ENCODE results near the gene SNED1.

DNA sequence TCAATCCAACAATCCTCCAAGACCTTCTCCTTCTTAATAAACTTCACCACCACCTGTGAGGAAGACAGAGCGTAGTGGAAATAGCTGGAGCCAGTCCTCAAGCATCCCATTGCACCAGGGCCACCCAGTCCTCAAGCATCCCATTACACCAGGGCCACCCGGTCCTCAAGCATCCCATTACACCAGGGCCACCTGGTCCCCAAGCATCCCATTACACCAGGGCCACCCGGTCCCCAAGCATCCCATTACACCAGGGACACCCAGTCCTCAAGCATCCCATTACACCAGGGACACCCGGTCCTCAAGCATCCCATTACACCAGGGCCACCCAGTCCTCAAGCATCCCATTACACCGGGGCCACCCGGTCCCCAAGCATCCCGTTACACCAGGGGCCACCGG lies 116.9 kb downstream of the SNED1 start:
- TF ChIP-seq POU2F2 (IDR thresholded peaks at IDR 0.05; ENCODE audit: low read depth, low read length) = no peak
- TF ChIP-seq POLR2AphosphoS5 (IDR thresholded peaks at IDR 0.05; ENCODE audit: low read depth, low read length) = no peak
- TF ChIP-seq POLR2A (IDR thresholded peaks at IDR 0.05; ENCODE audit: low read depth, low read length) = no peak
- no peak for TF ChIP-seq TAF1 (IDR thresholded peaks at IDR 0.05; ENCODE audit: low read depth, low read length)
